Peyer's patch (tissue), 4 donors: Measurements from ENCODE around the gene GKN2. TPM values are rescaled to one million over a fixed set of nuclear protein-coding genes. Genes with fewer than 3 reads are reported as not detected.
A peak's percentile ranks its signal among the peaks of the same experiment; 100 is the strongest.

ENCODE experiments used
- DNase-seq, 3 donors: peaks; one replicate each; pipeline ENCODE4 v3.0.0-alpha.2; 2017 to 2019
- H3K27ac ChIP-seq, 4 donors: fragments of 200-600 bp; sonication (generic); one replicate each; pipeline ENCODE4 v1.5.1; 2016 to 2019
- H3K27me3 ChIP-seq, 2 donors: fragments of 200-600 bp; sonication (generic); one replicate each; pipeline ENCODE4 v1.5.1; 2019
- H3K36me3 ChIP-seq, 3 donors: fragments of 200-600 bp; sonication (generic); one replicate each; pipeline ENCODE4 v1.5.1; 2016 to 2019
- H3K4me1 ChIP-seq, 4 donors: fragments of 200-600 bp; sonication (generic); one replicate each; pipeline ENCODE4 v1.5.1; 2016 to 2019
- H3K4me3 ChIP-seq, 4 donors: fragments of 200-600 bp; sonication (generic); 1 replicate in 3 of 4; 2 replicates in 1 of 4; pipeline ENCODE4 v1.5.1; 2016 to 2019; ENCODE audit warnings: mild to moderate bottlenecking in 1 of 4
- H3K9me3 ChIP-seq, 4 donors: fragments of 200-600 bp; sonication (generic); one replicate each; pipeline ENCODE4 v1.5.1; 2016 to 2019; ENCODE audit warnings: mild to moderate bottlenecking in 1 of 4
- CTCF ChIP-seq, 6 experiments: fragments of 450-650 bp in 4 of 6; fragments of 200-600 bp in 2 of 6; sonication (generic) in 1 of 6; IDR thresholded peaks; one replicate each; pipeline ENCODE4 v1.5.1; 2017 to 2019; ENCODE audit warnings: antibody characterized with exemption in 6 of 6, mild to moderate bottlenecking in 3 of 6, moderate library complexity in 1 of 6
- POLR2A ChIP-seq, 2 donors: fragments of 450-650 bp; IDR thresholded peaks; one replicate each; pipeline ENCODE4 v1.5.1; 2017; ENCODE audit warnings: antibody characterized with exemption in 2 of 2, mild to moderate bottlenecking in 2 of 2, moderate library complexity in 2 of 2
- total RNA-seq, 4 donors: library from RNA; depleted of rRNA; stranded (reverse); fragments of >200 nt; gene quantifications; one replicate each; pipeline ENCODE4 v1.1.0, GENCODE V29; 2016

GKN2 gene
- total RNA-seq, 4 donors from 2014 or later, result not detected

DNA sequence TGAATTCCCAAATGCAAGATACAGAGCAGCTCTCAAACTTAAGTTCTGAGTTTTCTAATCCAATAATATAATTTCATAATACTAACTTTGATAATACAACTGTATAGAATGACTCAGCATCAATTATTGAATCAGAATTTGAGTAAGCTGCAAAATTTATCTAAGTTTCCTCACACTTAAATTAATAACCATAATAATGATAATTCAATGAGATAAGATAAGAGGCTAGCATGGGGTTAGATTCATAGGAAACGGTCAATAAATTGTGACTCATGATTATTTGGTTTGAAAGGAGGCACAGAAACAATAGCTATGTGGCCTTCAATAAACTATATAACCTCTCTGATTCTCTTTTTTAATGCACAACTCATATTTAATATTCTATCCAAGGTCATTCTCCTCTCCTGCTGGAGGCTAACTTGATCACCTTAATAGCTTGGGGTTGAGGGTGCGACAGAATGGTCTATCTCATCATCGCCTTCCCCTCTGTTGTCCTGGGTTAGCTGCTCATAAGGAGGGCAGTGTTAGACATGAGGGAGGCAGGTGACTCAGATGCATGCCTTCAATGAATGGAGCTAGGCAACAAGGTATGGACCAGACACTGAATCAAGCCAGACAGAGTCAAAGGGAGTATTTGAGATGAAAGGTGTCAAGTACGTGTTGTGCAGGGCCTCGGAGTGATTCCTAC lies 45.3 kb downstream of the GKN2 start:
- no peaks in the 10 kb centered on the region for H3K27me3 ChIP-seq
- peak overlapping the region; percentile 48 to 75 (median 64) for H3K27ac ChIP-seq
- no peak for DNase-seq
- peaks cover 0 to 11% (median 9%) of the 10 kb centered on the region in 4 donors for H3K4me1 ChIP-seq
- H3K36me3 ChIP-seq, result no peaks in the 10 kb centered on the region
- TF ChIP-seq POLR2A (IDR thresholded peaks at IDR 0.05) (no peak), CTCF (IDR thresholded peaks at IDR 0.05) (no peak)
- no peaks in the 10 kb centered on the region for H3K9me3 ChIP-seq
- H3K4me3 ChIP-seq, result no peak overlapping the region

DNA sequence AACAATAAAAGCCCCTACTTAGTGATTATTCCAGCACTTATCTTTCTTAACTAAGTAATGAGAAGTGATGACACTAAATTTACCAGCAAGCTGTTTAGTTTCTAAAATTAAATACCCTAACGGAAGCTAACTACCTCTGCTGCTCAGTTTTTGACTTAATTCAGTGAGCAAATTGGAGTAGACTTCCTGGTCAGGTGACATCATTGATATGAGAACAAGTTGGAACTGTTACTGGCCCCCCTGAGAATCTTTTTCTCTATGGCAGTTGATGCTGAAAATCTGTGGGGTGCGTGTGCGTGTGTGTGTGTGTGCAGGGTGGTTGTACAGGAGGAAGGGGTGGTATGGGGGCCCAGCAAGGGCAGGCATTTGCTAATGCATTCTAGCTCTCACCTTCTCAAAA lies 46.0 kb downstream of the GKN2 start:
- H3K4me1 ChIP-seq, result peaks cover 0 to 11% (median 9%) of the 10 kb centered on the region in 4 donors
- no peak overlapping the region for H3K4me3 ChIP-seq
- no peak overlapping the region for H3K27ac ChIP-seq
- no peak for DNase-seq
- no peaks in the 10 kb centered on the region for H3K36me3 ChIP-seq
- H3K9me3 ChIP-seq, result no peaks in the 10 kb centered on the region
- no peaks in the 10 kb centered on the region for H3K27me3 ChIP-seq
- TF ChIP-seq POLR2A (IDR thresholded peaks at IDR 0.05) (no peak), CTCF (IDR thresholded peaks at IDR 0.05) (no peak)

DNA sequence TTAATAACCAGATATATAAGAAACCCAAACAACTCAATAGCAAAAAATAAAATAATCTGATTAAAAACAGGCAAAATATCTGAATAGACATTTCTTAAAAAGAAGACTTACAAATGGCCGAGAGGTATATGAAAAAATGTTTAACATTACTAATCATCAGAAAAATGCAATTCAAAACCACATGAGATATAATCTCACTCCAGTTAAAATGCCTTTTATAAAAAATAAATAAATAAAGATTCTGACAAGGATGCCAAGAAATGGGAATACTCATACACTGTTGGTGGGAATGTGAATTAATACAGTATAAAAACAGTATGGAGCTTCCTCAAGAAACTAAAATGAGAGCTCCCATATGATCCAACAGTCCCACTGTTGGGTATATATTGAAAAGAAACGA lies 47.6 kb downstream of the GKN2 start:
- TF ChIP-seq POLR2A (IDR thresholded peaks at IDR 0.05) (no peak), CTCF (IDR thresholded peaks at IDR 0.05) (no peak)

GRCh38 chr2:68901561-68901960 lies 51.1 kb downstream of the GKN2 start:
- DNase-seq, result no peak
- Histone ChIP-seq H3K36me3 (no peaks in the 10 kb centered on the region), H3K27me3 (no peaks in the 10 kb centered on the region), H3K9me3 (no peaks in the 10 kb centered on the region), H3K4me1 (no peaks in the 10 kb centered on the region), H3K27ac (no peak overlapping the region), H3K4me3 (no peak overlapping the region)
- TF ChIP-seq POLR2A (IDR thresholded peaks at IDR 0.05) (no peak), CTCF (IDR thresholded peaks at IDR 0.05) (no peak)

More for the DNA sequence above, 47.6 kb downstream of the GKN2 start:
- no peak overlapping the region for H3K27ac ChIP-seq
- no peak for DNase-seq
- no peak overlapping the region for H3K4me3 ChIP-seq
- peaks cover 0 to 11% (median 9%) of the 10 kb centered on the region in 4 donors for H3K4me1 ChIP-seq
- H3K27me3 ChIP-seq, result no peaks in the 10 kb centered on the region
- no peaks in the 10 kb centered on the region for H3K36me3 ChIP-seq
- H3K9me3 ChIP-seq, result no peaks in the 10 kb centered on the region

- Histone ChIP-seq H3K27ac (no peak overlapping the region), H3K9me3 (no peaks in the 10 kb centered on the region), H3K4me3 (no peak overlapping the region), H3K4me1 (no peaks in the 10 kb centered on the region), H3K36me3 (no peaks in the 10 kb centered on the region), H3K27me3 (no peaks in the 10 kb centered on the region)
- DNase-seq, result no peak
- TF ChIP-seq CTCF (IDR thresholded peaks at IDR 0.05) (no peak), POLR2A (IDR thresholded peaks at IDR 0.05) (no peak)
Measured at GRCh38 chr2:68901199-68901514, 51.5 kb downstream of the GKN2 start.
